OCI-LY3 (cell line): ENCODE results near the gene ADGRE3.
"Not testable (repeated sequence)": the region's sequence is repeated elsewhere in the genome, so short reads cannot be mapped to it uniquely, and the experiment has no call there.

Experiments used
- H2AFZ ChIP-seq: fragments of 200-600, 300-600 bp; shearing (Covaris generic); 2 replicates; pipeline ENCODE4 v1.6.0; 2014; ENCODE audit warnings: antibody characterized with exemption, low read depth, low read length
- H3K27ac ChIP-seq: fragments of 200-600, 300-600 bp; sonication (generic); 2 replicates; pipeline ENCODE4 v1.5.1; 2014; ENCODE audit warnings: mild to moderate bottlenecking, low read length, moderate library complexity, mixed read lengths
- H3K27me3 ChIP-seq: fragments of 200-600, 300-600 bp; sonication (generic); 2 replicates; pipeline ENCODE4 v1.6.1; 2014; ENCODE audit warnings: low read depth, low read length, mixed read lengths
- H3K36me3 ChIP-seq: fragments of 200-600, 300-600 bp; sonication (generic); replicated peaks from 2 replicates; pipeline ENCODE3; 2014; ENCODE audit warnings: low read depth, low read length, mixed read lengths
- H3K4me1 ChIP-seq: fragments of 300-600, 200-600 bp; sonication (generic); 2 replicates; pipeline ENCODE4 v1.6.1; 2014; ENCODE audit warnings: low read length, mixed read lengths
- H3K4me2 ChIP-seq: fragments of 200-600, 300-600 bp; sonication (generic); 2 replicates; pipeline ENCODE4 v1.6.1; 2014; ENCODE audit warnings: low read length, mixed read lengths
- H3K4me3 ChIP-seq: fragments of 300-600, 200-600 bp; sonication (generic); 2 replicates; pipeline ENCODE4 v1.5.1; 2014; ENCODE audit warnings: antibody characterized with exemption, mild to moderate bottlenecking, low read length, moderate library complexity
- H3K79me2 ChIP-seq: fragments of 300-600, 200-600 bp; shearing (Covaris generic); 2 replicates; pipeline ENCODE4 v1.6.1; 2014; ENCODE audit warnings: mild to moderate bottlenecking, low read length, mixed read lengths
- H3K9ac ChIP-seq: fragments of 300-600, 200-600 bp; shearing (Covaris generic); 2 replicates; pipeline ENCODE4 v1.6.0; 2014; ENCODE audit warnings: mild to moderate bottlenecking, low read length, moderate library complexity
- H3K9me3 ChIP-seq: fragments of 200-600, 300-600 bp; shearing (Covaris generic); 2 replicates; pipeline ENCODE4 v1.6.1; 2014; ENCODE audit warnings: low read length, mixed read lengths; ENCODE audit not compliant: insufficient read depth
- H4K20me1 ChIP-seq: fragments of 200-600, 300-600 bp; sonication (generic); 2 replicates; pipeline ENCODE4 v1.6.1; 2016; ENCODE audit warnings: low read length, mixed read lengths; ENCODE audit not compliant: insufficient read depth
- CTCF ChIP-seq: fragments of 200-600, 300-600 bp; sonication (generic); IDR thresholded peaks from 2 replicates; pipeline ENCODE4 v1.5.1; 2014; ENCODE audit warnings: antibody characterized with exemption, low read length, low read depth
- EZH2phosphoT487 ChIP-seq: fragments of 200-600 bp; shearing (Covaris generic); IDR thresholded peaks from 2 replicates; pipeline ENCODE4 v1.6.1; 2018; ENCODE audit warnings: antibody characterized with exemption, mixed run types, low read depth

The ADGRE3 gene

GRCh38 chr19:14599548-14600147 lies 75.0 kb downstream of the ADGRE3 start:
- H3K36me3 ChIP-seq, result peaks cover 68% of the 10 kb centered on the region
- H3K4me3 ChIP-seq, result no peak overlapping the region
- TF ChIP-seq CTCF, result no peak
- no peak for TF ChIP-seq EZH2phosphoT487
- H2AFZ ChIP-seq, result no peak overlapping the region
- peaks cover 11% of the 10 kb centered on the region for H3K79me2 ChIP-seq
- no peaks in the 10 kb centered on the region for H3K27me3 ChIP-seq
- H3K4me1 ChIP-seq, result peaks cover 24% of the 10 kb centered on the region
- peaks cover 19% of the 10 kb centered on the region for H3K9me3 ChIP-seq
- H3K4me2 ChIP-seq, result no peak overlapping the region
- peaks cover 28% of the 10 kb centered on the region for H4K20me1 ChIP-seq
- no peak overlapping the region for H3K9ac ChIP-seq
- H3K27ac ChIP-seq, result no peak overlapping the region

GRCh38 chr19:14595558-14595957 lies 79.1 kb downstream of the ADGRE3 start:
- H3K9me3 ChIP-seq, result peaks cover 6% of the 10 kb centered on the region; the same call in 1 of the 2 replicates
- peaks cover 46% of the 10 kb centered on the region for H4K20me1 ChIP-seq
- peaks cover 31% of the 10 kb centered on the region for H3K79me2 ChIP-seq
- H3K36me3 ChIP-seq, result peaks cover 64% of the 10 kb centered on the region
- no peak overlapping the region for H2AFZ ChIP-seq
- no peak for TF ChIP-seq CTCF
- TF ChIP-seq EZH2phosphoT487, result no peak
- H3K9ac ChIP-seq, result no peak overlapping the region
- no peak overlapping the region for H3K27ac ChIP-seq
- H3K4me2 ChIP-seq, result no peak overlapping the region
- H3K27me3 ChIP-seq, result no peaks in the 10 kb centered on the region
- H3K4me1 ChIP-seq, result no peaks in the 10 kb centered on the region
- H3K4me3 ChIP-seq, result no peak overlapping the region

- not testable (repeated sequence) for H3K4me3 ChIP-seq
Measured at GRCh38 chr19:14589433-14589832, 85.2 kb downstream of the ADGRE3 start.

GRCh38 chr19:14585187-14585586 lies 89.5 kb downstream of the ADGRE3 start:
- peaks cover 15% of the 10 kb centered on the region for H3K36me3 ChIP-seq
- peaks cover 22% of the 10 kb centered on the region for H4K20me1 ChIP-seq
- H3K9ac ChIP-seq, result peak overlapping the region; percentile 85; the same call in 1 of the 2 replicates
- peak overlapping the region; percentile 73 for H3K27ac ChIP-seq
- H3K4me2 ChIP-seq, result peak overlapping the region; percentile 86
- not testable (repeated sequence) for H3K27me3 ChIP-seq, H3K9me3 ChIP-seq, H2AFZ ChIP-seq
- H3K4me3 ChIP-seq, result peak overlapping the region; percentile 87
- H3K4me1 ChIP-seq, result peaks cover 70% of the 10 kb centered on the region
- H3K79me2 ChIP-seq, result peaks cover 55% of the 10 kb centered on the region

More at GRCh38 chr19:14589433-14589832, 85.2 kb downstream of the ADGRE3 start:
- peaks cover 29% of the 10 kb centered on the region for H3K36me3 ChIP-seq
- H3K9ac ChIP-seq, H3K9me3 ChIP-seq, H2AFZ ChIP-seq, H3K27ac ChIP-seq, H3K27me3 ChIP-seq, H3K4me2 ChIP-seq: not testable (repeated sequence)
- H4K20me1 ChIP-seq, result peaks cover 40% of the 10 kb centered on the region
- peaks cover 35% of the 10 kb centered on the region for H3K4me1 ChIP-seq
- peaks cover 56% of the 10 kb centered on the region for H3K79me2 ChIP-seq

- Histone ChIP-seq H4K20me1 (peaks cover 22% of the 10 kb centered on the region), H3K9ac (peak overlapping the region; percentile 85), H3K79me2 (peaks cover 55% of the 10 kb centered on the region), H3K4me2 (peak overlapping the region; percentile 86), H3K36me3 (peaks cover 15% of the 10 kb centered on the region), H3K27ac (peak overlapping the region; percentile 73), H3K4me1 (peaks cover 76% of the 10 kb centered on the region), H3K4me3 (peak overlapping the region; percentile 87)
- H2AFZ ChIP-seq, H3K27me3 ChIP-seq, H3K9me3 ChIP-seq: not testable (repeated sequence)
Measured at GRCh38 chr19:14584372-14584771, 90.3 kb downstream of the ADGRE3 start.
